ENCODE results near the gene HPS1. TPM values are rescaled to one million over a fixed set of nuclear protein-coding genes. Genes with fewer than 3 reads are reported as not detected.

HPS1 gene
- total RNA-seq, 1 donor from 2014 or later: 63.3 TPM

Other genes starting within 250 kb of the HPS1 start
- gene LOXL4, start 178.7 kb downstream of the HPS1 start, total RNA-seq: 3.0 TPM
- 25.8 TPM for gene PYROXD2, start 31.8 kb downstream of the HPS1 start, total RNA-seq